ENCODE results near the gene SH3BP2. TPM values are rescaled to one million over a fixed set of nuclear protein-coding genes. Genes with fewer than 3 reads are reported as not detected.
A peak's percentile ranks its signal among the peaks of the same experiment; 100 is the strongest.

The SH3BP2 gene
- total RNA-seq, 1 experiment from 2014 or later, result 28.1 TPM

DNA sequence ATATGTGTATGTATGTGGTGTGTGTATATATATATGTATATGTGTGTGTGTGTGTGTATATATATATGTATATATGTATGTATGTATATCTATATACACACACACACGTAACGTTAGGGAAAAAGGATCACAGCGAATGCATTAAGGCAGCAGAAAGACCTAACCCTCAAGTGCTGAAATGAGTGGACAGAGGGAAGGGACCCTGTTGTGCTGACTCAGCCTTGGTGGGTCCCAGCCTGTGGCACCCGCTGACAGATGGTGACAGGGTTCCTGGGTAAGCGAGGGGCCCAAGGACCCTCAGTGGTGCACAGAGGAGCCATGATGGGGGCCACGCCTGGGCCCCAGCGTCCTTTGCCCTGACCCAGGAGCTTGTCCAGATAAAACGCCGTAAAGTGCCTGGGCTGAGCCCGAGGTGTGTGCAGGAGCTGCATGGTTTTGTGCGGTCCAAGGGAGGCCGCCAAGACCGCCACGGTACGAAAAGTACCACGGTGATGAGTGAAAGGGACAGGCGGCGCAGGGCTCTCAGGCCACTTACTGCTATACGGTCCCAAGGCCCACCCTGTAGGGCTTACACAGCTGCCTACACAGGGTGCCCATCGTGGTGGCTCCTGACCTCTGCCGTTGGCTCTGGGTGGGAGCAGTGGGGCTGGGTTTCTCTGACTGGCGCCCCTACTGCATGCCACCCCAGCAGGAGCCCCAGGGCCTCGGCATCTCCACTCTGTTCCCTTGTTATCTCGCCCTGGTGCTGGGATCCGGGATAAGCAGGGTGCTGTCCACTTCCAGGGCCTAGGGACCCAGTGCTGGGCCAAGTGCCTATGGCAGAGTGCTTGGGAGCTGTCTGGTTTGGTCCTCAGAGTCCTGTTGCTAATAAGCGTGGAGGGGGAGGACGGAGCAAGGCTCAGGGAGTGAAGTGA lies 10.0 kb downstream of the SH3BP2 start:
- Histone ChIP-seq H3K9me3 (replicated peaks) (no peaks in the 10 kb centered on the region), H3K4me3 (peak overlapping the region; percentile 24), H3K27me3 (no peaks in the 10 kb centered on the region), H3K4me1 (peaks cover 55% of the 10 kb centered on the region), H3K27ac (peak overlapping the region; percentile 78), H3K36me3 (no peaks in the 10 kb centered on the region)
- DNase-seq, result peak; percentile 90 to 94

DNA sequence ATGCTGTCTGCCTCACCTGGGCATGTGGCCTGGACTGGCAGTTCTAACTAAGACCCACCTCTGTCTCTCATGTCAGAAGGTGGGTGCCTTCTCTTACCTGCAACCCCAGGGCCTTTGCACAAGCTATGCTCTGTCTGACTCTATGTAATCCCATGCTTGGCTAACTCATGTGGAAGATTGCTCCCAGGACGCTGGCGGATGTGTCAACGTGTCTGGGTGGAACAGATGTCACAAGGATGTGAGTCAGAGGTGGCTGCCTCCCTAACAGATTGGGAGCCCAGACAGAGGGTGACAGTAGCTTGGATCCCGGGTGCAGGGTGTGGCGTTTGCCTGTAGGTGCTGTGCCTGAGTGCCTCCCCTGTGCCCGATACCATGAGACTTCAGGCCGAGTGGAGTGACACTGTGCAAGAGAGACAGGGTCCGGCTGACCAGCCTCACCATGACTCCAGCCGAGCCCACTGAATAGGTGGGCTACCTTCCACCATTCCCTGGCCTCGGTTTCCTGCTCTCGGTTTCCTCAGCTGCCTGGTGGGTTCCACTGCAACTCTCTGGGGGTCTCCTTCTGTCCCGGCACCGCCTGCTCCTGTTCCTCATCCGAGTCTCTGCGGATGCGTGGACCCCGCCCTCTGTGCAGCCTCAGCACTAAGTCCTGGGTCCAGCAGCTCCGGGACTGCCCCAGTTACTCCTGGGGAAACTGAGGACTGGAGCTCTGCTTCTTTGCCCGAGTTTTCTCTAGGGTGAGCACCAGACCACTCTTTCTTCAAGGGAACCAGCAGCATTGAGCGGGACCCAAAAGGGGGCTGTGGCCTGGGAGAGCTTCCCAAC lies 11.0 kb downstream of the SH3BP2 start:
- H3K4me1 ChIP-seq, result peaks cover 46% of the 10 kb centered on the region
- H3K36me3 ChIP-seq, result no peaks in the 10 kb centered on the region
- peak overlapping the region; percentile 78 for H3K27ac ChIP-seq
- H3K9me3 ChIP-seq (replicated peaks), result no peaks in the 10 kb centered on the region
- peak in 1 of 2 experiments; percentile 36 for DNase-seq
- H3K27me3 ChIP-seq, result no peaks in the 10 kb centered on the region
- H3K4me3 ChIP-seq, result no peak overlapping the region

DNA sequence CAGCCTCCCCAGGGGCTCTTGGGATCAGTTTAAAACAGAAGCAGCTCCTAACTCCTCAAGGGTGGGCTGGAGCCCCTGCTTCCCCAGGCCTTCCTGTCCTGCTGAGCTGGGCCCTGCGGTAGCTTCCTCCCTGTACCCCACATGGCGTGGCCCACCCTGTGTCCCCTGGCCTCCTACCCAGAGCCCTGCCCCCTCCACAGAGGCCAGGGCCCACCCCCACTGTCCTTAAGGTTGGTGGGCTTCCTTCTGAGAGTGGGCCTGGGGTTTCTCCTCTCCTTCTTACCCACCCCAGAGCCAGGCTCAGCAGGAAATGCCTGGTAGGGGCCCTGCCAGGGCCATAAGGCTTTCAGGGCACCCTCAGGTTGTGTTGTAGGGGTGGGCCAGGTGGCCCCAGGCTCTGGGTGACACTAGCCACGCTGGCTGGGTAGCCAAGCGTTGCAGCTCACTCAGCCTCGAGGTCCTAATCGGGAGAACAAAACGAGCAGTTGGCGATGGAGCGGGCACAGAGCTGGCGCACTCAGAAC lies 11.6 kb downstream of the SH3BP2 start:
- H3K27me3 ChIP-seq, result no peaks in the 10 kb centered on the region
- H3K36me3 ChIP-seq, result no peaks in the 10 kb centered on the region
- H3K4me1 ChIP-seq, result peaks cover 39% of the 10 kb centered on the region
- no peak overlapping the region for H3K4me3 ChIP-seq
- no peak for DNase-seq
- H3K9me3 ChIP-seq (replicated peaks), result no peaks in the 10 kb centered on the region
- H3K27ac ChIP-seq, result no peak overlapping the region

DNA sequence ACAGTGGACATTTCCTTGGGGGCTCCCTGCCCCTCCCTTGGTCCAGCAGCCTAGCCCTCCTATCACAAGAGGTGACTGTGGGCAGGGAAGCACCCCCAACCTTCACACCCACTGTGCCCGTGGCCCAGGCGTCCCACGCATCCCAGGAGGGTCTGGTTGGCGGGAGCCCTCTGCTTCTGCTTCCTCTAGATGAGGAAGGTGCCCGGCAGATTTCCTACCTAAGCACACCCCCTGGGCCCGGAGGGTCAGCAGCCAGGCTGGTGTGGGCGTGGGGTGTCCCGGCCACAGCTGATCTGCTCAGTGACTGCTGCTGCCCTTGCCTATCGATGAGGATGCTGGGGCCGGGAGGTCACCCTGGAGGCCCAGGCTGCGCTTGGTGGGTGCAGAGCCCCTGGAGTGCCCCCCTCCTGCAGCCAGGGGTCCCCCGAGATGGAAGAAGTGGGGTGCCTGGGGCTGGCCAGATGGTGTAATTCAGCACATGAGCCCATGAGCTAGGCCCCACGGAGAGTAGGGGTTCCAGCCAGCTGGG lies 12.2 kb downstream of the SH3BP2 start:
- H3K4me3 ChIP-seq, result no peak overlapping the region
- no peak overlapping the region for H3K27ac ChIP-seq
- peaks cover 37% of the 10 kb centered on the region for H3K4me1 ChIP-seq
- no peak for DNase-seq
- H3K9me3 ChIP-seq (replicated peaks), result no peaks in the 10 kb centered on the region
- no peaks in the 10 kb centered on the region for H3K36me3 ChIP-seq
- H3K27me3 ChIP-seq, result no peaks in the 10 kb centered on the region

DNA sequence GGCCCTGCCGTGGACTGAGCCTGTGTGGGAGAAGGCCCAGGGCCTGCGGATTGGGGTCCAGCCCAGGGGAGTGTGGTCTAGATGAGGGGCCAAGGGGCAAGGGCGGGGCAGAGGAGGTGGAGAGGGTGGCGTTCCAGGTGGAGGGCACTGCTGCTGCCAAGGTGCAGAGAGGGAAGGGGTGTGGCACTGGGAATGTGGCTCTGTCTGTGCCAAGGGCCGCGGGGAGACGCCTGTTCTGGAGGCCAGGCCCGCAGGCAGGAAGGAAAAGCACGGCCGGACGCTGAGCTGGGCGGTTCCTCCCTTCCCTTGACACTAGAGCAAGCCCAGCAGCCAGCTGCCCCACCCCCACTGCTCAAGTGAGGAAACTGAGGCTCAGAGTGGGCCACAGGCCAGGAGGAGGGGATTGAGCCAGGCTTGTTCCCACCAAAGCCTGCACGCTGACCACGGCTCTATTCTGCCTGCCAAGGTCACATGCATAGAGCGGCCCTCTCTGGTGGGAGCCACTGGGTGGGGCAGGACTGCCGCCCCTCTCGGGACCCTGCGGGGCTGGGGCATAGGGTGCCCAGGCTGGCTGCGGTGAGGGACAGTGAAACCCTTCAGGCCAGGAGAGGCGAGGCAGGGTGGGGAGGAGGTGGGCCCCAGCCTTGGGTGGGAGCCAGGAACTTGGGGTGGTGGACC lies 13.0 kb downstream of the SH3BP2 start:
- DNase-seq, result no peak
- H3K9me3 ChIP-seq (replicated peaks), result no peaks in the 10 kb centered on the region
- H3K4me3 ChIP-seq, result no peak overlapping the region
- H3K27ac ChIP-seq, result no peak overlapping the region
- peaks cover 32% of the 10 kb centered on the region for H3K4me1 ChIP-seq
- H3K36me3 ChIP-seq, result no peaks in the 10 kb centered on the region
- H3K27me3 ChIP-seq, result no peaks in the 10 kb centered on the region

DNA sequence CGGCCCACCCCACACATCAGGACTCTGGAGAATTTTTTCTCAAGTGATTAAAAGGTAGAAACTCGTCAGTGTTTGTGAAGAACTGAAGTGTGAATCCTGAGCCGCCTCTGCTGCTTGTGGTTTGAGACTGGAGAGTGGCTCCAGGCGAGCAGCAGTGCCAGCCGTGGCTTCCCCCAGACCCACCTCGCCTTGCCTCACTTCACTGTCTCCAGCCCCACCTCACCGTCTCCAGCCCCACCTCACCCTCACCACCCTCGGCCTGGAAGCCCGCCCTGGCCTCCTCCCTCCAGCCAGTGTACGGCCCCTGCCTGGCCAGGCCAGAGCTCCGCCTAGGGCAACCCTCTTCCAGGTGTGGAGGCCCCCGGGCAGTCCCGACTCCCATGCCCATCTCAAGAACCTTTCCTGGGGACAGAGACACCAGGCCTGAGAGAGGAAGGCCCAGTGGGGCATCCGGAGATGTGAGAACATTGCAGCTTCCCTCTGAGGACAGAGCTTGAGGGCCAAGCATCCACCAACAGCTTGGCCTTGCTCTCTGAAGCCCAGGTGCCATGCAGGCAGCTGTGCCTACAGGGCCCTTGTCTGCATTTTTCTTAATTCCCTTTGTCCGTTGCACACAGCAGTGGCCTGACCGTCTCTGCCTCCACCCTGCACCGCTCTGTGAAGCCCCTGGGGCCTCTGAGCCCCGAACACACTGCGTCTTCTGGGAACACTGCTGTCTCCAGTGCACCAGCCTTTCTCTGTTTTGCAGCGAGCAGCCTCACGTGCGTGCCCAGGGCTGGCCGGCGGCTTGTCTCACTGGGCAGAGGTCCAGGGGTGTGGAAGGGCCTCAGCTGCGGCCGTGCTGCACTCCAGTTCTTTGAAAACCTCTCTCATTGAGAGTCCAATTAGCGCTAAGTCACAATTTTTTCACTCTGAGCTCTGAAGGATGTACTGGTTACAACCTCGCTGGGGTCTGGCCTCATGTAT lies 13.8 kb downstream of the SH3BP2 start:
- Histone ChIP-seq H3K4me1 (peaks cover 35% of the 10 kb centered on the region), H3K9me3 (replicated peaks) (no peaks in the 10 kb centered on the region), H3K4me3 (no peak overlapping the region), H3K27me3 (no peaks in the 10 kb centered on the region), H3K36me3 (no peaks in the 10 kb centered on the region), H3K27ac (no peak overlapping the region)
- peak in 1 of 2 experiments; percentile 40 for DNase-seq

DNA sequence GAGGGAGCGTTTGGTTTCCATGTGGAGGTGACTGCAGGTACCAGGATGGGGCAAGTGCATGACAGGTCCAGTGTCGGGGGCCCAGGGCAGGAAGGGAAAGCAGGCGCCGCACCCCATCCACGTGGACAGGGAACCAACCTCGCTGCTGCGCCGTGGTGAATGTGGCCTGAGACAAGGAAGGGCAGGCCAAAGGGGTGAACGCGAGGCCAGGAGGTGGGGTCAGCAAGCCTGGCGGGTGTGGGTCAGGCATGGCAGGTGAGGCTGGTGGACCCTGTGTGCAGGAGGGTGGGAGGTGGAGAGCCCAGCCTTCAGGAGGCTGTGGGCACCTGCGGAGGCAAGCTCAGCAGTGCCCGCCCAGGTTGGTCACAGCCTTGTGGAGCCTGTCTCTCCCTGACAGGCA lies 14.7 kb downstream of the SH3BP2 start:
- Histone ChIP-seq H3K4me3 (no peak overlapping the region), H3K36me3 (no peaks in the 10 kb centered on the region), H3K27me3 (no peaks in the 10 kb centered on the region), H3K4me1 (peaks cover 29% of the 10 kb centered on the region), H3K27ac (no peak overlapping the region), H3K9me3 (replicated peaks) (no peaks in the 10 kb centered on the region)
- no peak for DNase-seq

DNA sequence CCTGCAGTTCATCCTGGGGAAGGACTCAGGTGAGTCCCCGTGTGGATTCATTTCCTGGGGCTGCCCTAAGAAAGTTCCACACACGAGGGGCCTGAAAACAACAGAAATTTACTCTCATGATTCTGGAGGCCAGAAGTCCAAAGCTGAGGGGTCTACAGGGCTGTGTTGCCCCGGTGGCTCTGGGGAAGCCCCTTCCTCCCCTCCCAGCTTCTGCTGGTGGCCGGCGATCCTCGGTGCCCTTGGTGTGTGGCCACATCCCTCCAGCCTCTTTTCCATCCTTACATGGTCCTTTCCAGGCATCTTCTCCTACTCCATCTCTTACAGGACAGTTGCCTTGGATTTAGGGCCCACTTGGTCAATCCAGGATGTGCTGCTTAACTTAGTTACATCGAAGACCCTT lies 15.1 kb downstream of the SH3BP2 start:
- H3K36me3 ChIP-seq, result no peaks in the 10 kb centered on the region

DNA sequence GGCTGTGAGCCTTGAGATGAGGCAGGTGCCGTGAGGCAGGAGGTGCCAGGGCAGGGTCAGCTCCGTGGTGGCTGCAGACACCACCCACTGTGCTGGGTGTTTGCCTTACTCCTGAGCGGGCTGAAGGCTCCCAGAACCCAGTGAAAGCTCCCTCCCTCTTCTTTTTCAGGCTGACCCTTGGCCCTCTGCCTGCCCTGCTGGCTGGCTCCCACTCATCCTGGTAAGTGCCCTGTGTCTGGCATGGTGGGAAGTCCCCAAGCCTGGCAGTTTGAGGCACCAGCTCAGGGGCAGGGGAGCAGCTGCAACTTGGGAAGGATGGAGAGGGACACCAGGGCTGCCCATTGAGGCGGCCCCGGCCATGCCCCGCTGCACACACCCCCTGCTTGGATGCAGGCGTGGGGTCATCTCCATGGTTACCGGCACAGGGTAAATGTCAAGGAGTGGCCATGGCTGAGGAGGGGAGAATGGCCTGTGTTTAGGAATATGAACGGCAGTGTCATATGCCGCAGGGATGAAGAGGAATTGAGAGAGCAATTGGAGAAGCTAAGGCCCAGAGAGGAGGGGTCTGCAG lies 16.8 kb downstream of the SH3BP2 start:
- no peak overlapping the region for H3K4me3 ChIP-seq
- H3K4me1 ChIP-seq, result peaks cover 23% of the 10 kb centered on the region
- peaks cover 6% of the 10 kb centered on the region; the same call in 1 of the 2 replicates for H3K36me3 ChIP-seq
- no peaks in the 10 kb centered on the region for H3K27me3 ChIP-seq
- no peaks in the 10 kb centered on the region for H3K9me3 ChIP-seq (replicated peaks)
- no peak for DNase-seq
- no peak overlapping the region for H3K27ac ChIP-seq

More for the DNA sequence above, 15.1 kb downstream of the SH3BP2 start:
- H3K27ac ChIP-seq, result no peak overlapping the region
- H3K9me3 ChIP-seq (replicated peaks), result no peaks in the 10 kb centered on the region
- H3K27me3 ChIP-seq, result no peaks in the 10 kb centered on the region
- no peak for DNase-seq
- H3K4me3 ChIP-seq, result no peak overlapping the region
- H3K4me1 ChIP-seq, result peaks cover 24% of the 10 kb centered on the region

DNA sequence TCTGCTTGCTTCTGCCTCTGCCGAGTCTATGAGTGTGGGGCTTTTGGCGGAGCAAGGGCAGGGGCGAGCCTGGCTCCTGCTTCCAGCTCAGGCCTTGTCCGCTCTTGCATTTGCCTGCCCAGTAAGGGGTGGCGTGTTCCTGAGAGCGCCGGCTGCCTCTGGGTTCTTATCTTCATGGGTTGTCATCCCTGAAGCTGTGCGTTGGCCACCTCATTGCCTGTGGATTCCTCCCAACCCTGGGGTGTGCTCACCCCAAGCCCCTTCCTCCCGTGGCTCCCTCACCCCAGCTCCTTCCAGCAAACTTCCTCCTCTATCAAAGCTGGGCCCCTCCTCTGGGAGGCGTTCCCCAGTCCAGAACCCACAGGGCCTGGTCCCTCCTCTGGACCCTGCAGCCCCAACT lies 17.5 kb downstream of the SH3BP2 start:
- Histone ChIP-seq H3K27me3 (no peaks in the 10 kb centered on the region), H3K9me3 (replicated peaks) (no peaks in the 10 kb centered on the region), H3K27ac (no peak overlapping the region), H3K36me3 (peaks cover 6% of the 10 kb centered on the region; the same call in 1 of the 2 replicates), H3K4me1 (peaks cover 23% of the 10 kb centered on the region), H3K4me3 (no peak overlapping the region)
- DNase-seq, result no peak

DNA sequence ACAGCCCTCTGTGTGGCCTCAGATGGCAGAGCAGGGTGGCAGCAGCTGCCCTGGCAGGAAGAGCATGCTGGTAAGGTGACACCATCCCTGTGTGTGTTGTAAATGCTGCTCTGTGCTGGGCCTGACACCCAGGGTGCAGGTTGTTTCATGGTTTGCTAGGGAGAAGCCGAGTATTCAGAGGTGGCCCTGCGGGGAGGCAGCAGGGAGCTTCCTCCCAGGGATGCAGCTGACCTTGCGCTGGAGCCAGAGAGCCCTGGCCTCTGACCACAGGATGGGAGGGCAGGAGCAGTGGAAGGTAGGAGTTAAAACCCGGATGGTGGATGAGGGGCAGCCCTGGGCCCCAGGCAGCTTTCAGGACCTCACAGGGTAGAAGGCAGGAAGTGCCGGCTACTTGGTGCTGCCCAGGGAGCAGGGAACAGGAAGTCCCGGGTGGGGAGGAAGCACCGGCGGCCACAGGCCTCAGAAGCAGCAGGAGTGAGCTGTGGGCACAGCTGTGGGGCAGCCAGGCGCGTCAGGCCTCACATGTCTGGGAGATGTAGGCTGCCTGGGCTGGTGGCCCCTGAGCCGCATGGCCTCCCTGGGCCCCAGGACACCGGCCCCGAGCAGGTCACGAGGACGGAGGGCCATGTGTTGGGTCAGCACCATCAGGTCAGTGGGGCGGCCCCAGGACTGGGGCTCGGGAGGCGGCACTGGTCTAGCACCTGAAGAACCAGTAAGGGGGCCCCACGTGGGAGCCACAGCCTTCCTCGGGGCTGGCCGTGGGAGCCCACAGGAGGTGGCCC lies 19.1 kb downstream of the SH3BP2 start:
- Histone ChIP-seq H3K4me1 (peaks cover 17% of the 10 kb centered on the region), H3K27ac (peak overlapping the region; percentile 93), H3K4me3 (peak overlapping the region; percentile 86), H3K27me3 (no peaks in the 10 kb centered on the region), H3K36me3 (peaks cover 11% of the 10 kb centered on the region; the same call in 1 of the 2 replicates), H3K9me3 (replicated peaks) (0 out of 2 replicates have a peak, but pooled peaks cover 2% of the 10 kb centered on the region)
- peak; percentile 97 for DNase-seq

DNA sequence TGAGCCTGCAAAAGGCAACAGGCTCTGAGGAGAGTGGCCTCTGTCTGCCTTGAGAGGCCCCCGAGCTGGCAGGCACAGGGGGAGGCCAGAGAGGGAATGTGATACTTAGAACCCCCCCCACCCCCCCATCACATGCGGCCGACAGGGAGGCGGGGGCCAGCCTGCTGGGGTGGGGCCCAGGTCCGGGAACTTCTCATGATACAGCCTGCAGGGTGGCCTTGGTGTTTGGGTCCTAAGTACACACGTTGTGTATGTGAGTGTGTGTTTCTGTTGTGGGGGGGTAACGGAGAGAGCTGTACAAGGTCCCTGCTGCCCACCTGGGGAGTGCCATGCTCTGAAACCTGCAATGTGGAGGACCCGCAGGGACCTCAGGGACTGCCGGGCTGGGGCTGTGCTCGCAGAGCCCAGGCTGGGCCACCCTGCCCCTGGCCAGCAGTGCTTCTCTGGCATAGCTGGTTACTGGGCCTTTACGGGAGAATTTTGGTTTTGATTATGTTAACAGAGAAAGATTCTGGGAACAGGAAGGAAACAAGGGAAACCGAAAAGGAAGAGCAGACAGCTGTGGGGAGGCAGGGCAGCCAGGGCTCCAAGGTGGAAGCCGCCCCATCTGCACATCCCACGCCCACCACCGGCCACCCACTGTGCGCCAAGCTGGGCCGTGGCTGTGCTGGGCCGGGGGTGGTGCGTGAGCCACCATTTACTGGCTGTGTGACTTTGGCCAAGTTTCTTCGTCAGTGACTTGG lies 19.9 kb downstream of the SH3BP2 start:
- H3K4me1 ChIP-seq, result peaks cover 16% of the 10 kb centered on the region
- H3K27ac ChIP-seq, result peak overlapping the region; percentile 93
- DNase-seq, result peak in 1 of 2 experiments; percentile 50
- no peaks in the 10 kb centered on the region for H3K27me3 ChIP-seq
- 0 out of 2 replicates have a peak, but pooled peaks cover 2% of the 10 kb centered on the region for H3K9me3 ChIP-seq (replicated peaks)
- H3K4me3 ChIP-seq, result peak overlapping the region; percentile 86
- H3K36me3 ChIP-seq, result peaks cover 11% of the 10 kb centered on the region; the same call in 1 of the 2 replicates
